H54 (cell line): ENCODE measurements around the gene LNX1.
"Not testable (repeated sequence)": the region's sequence is repeated elsewhere in the genome, so short reads cannot be mapped to it uniquely, and the experiment has no call there.

ENCODE experiments used
- DNase-seq: peaks from one replicate; pipeline ENCODE4 v3.0.0; 2011; ENCODE audit warnings: low spot score, mixed read lengths; ENCODE audit not compliant: insufficient read length
- FAIRE-seq: peaks from 3 replicates; lab custom pipeline; 2011; peaks lifted over from hg19 to GRCh38; lab: Jason Lieb, UNC
- POLR2A ChIP-seq: IDR thresholded peaks from 2 replicates; pipeline ENCODE4 v1.6.1; 2011; ENCODE audit warnings: low read depth, mild to moderate bottlenecking, low read length

LNX1 gene

DNA sequence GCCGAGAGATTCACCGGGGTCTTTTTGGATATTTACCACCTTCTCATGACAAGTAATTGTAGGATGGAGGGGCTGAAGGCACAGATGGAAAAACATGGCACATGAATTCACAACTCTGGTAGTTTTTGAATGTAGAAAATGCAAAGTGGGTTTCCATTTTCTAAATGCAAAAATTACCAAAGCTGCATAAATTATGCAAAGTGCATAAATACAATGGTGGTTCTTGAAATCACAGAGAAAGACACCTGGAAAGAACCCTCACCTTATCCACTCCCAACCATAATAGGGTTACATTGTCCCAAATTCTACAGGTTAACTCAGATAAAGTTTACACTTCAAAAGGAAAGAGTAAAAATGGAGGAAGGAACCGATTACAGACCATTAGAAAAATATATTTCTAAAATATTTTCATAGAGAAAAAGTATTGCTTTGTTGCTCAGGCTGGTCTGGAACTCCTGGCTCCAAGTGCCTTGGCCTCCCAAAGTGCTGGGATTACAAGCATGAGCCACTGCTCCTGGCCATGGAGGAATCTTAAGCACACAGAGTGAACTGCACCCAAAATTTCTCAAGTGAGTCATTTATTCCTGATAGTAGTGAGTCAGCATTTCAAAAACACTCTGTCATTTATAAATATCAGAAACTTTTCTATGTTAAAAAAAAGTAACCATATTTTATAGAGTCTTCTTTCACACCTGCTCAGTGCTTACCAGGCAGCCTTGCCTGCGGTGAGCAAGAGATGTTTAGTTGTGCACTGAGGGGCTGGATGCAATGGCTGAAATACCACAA, 112.4 kb downstream of the LNX1 start:
- FAIRE-seq = no peak
- DNase-seq = no peak
- no peak for TF ChIP-seq POLR2A

DNA sequence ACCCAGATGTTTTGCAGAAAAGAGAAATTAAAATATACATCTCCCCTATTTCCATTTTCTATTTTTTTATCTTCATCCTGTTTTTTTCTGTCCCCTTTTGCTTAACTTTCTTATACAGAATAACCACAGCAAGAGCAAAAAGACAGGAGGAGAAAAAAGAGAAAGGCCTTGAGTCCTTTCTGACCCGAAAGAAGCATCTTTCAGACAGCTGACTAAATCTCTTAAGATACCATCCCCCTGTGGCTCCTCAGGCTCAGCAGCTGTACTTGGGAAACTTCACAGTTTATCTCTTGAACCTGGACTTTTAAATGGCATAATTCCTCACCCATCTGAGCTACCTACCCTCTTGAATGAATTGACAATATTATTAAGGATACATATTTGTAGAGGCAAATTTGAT, 113.7 kb downstream of the LNX1 start:
- FAIRE-seq = no peak
- DNase-seq = no peak
- TF ChIP-seq POLR2A = no peak

DNA sequence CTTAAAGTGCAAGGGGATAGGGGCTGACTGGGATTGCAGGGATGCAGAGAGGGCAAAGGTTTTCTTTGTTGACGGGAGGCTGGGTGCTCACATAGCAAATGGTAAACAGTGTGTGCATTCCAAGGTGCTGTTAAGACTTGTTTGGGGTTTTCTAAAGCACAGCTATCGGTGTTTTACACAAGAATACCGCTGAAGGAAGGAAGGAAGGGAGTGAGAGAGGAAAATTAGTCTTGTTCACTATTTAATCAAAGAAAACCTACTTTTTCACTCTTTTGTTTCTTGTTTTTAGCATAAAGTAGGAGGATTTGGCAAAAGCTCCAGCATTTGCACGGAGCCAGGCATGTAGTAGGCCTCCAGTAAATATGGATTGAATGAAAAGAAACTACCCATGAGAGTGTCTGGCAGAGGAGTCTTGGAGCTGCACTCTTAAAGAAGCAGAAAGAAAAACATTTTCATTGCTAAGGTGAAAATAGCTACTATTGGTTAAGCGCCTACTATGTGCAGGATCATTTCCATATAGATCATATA, 114.2 kb downstream of the LNX1 start:
- DNase-seq (no peak), FAIRE-seq (no peak)
- no peak for TF ChIP-seq POLR2A

DNA sequence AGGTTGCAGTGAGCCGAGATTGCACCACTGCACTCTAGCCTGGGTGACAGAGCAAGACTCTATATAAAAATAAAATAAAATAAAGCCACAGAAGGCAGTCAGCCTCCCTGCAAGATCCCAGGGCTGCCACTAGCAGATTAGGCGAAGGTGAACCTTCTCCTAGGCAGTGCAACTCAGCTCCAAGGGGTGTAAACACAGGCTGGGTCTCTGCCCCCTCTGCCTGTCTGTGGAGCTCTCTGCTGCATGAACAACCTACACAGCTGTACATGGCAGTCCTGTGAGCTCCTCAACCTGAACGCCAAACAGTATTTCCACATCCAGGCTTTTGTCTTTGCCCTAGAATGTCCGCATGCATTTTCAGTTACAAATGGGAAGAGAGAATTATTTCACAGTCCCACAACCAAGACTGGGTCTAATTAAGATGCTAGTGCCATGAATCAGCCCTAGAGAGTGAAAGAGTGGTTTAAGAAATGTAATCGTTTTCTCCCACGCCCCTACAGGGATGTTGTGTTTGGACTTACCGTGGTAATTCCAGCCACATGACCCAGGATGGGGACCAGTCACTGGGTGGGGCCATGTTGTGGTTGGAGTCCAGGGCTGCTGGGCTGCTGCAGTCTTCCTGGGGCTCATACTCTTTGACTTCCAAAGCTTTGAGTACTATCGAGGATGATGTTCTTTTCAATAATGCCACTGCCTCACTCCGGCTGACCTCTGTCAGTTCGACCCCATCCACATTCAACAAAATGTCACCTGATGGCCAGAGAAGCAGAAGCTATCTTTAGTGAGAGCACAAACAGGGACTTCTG, 114.9 kb downstream of the LNX1 start:
- FAIRE-seq (peak; percentile 75), DNase-seq (no peak)

DNA sequence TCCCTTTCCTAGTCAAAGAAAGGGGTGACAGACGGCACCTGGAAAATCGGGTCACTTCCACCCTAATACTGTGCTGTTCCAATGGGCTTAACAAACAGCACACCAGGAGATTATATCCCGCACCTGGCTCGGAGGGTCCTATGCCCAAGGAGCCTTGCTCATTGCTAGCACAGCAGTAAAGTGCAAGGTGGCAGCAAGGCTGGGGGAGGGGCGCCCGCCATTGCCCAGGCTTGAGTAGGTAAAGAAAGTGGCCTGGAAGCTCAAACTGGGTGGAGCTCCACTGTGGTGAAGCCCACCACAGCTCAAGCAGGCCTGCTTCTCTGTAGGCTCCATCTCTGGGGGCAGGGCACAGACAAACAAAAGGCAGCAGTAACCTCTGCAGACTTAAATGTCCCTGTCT, 124.7 kb downstream of the LNX1 start:
- DNase-seq, FAIRE-seq: not testable (repeated sequence)

More for the DNA sequence above, 114.9 kb downstream of the LNX1 start:
- TF ChIP-seq POLR2A = no peak

DNA sequence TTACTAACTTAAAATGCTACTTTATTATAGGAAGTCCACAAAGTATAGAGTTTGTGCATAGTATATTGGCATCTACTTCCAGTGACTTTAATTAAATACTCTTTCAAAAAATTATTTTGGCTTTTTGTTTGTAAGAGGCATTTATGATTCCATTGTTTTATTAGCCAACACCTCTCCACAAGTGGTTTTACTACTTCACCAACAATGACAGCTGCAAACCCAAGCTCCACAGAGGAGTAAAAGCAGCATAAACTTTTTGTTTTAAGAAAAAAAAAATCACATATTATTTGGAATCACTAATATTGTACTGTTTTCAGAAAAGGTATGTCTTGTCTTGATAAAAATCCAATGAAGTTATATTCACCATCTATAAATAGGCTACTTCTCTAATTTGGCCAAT, 125.4 kb downstream of the LNX1 start:
- FAIRE-seq = no peak
- no peak for TF ChIP-seq POLR2A
- DNase-seq = no peak

DNA sequence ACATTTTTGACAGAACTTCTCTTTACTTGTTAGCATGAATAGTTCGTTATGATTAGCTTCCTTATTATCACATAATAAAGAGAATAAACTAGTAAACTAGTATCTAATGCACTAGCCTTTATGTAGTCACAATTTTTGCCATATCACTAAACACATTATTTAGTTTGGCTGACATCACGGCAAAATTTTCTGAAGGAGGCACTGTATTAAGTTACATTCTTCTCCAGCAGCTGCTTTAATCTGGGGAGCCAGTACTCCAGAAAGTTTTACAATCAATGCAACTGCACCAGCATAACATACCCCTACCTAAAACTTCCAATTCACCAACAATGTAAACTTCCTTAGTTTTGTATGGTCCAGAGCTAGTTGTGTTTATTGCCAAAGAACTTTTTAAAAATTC, 126.0 kb downstream of the LNX1 start:
- no peak for FAIRE-seq
- no peak for TF ChIP-seq POLR2A
- no peak for DNase-seq

DNA sequence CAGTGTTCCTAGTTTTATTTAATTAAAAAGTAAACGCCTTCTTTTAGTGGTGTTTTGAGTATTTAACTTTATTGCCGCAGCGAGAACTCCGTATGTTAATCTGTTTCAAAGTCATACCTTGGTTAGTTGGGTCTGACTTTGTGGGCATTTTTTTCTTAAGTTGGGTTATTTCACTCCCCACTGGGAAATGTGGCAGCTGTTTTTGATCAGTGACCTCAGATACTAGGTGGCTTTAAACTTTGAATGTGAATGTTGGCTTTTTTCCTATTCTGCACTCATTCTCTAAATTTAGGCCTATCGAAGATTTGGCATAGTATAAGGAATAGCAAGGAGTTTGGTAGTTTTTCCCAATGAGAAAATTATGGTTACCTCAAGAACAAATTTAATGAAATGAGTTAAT, 127.9 kb downstream of the LNX1 start:
- no peak for FAIRE-seq

DNA sequence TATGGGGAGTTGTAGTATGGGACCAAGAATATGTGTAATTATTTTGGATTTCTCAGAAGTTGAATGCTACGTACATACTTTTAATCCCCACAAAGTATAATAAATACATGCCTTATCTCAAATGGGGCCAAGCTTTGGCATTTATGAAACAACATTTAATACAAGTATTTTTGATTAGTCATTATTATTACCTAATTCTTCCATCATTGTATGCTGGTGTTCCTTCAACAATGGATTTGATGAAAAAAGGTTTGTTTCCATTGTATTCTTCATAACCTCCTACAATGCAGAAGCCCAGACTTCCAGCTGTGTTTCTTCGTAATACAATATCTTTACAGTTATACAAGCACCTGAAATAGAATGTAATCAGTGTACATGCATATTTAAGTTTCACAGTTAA, 130.0 kb downstream of the LNX1 start:
- DNase-seq (no peak), FAIRE-seq (no peak)
- TF ChIP-seq POLR2A = no peak

More for the DNA sequence above, 127.9 kb downstream of the LNX1 start:
- no peak for TF ChIP-seq POLR2A
- DNase-seq = no peak

DNA sequence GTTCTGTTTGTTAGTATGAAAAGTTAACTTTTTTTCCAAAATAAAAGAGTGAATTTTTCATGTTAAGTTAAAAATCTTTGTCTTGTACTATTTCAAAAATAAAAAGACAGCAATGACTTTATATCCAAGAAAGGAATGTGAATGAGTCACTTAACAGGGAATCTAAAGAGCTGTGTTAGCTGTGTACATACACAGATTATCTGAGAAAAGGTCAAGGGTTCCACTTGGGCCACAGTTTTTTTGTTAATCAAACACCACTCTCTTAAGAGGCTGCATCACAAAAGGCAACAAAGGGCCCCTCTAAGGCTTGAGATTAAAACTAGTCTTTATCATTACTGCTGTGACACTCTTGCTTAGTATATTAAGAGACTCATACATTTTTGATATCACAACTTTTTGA, 131.7 kb downstream of the LNX1 start:
- FAIRE-seq (no peak), DNase-seq (no peak)
- no peak for TF ChIP-seq POLR2A

DNA sequence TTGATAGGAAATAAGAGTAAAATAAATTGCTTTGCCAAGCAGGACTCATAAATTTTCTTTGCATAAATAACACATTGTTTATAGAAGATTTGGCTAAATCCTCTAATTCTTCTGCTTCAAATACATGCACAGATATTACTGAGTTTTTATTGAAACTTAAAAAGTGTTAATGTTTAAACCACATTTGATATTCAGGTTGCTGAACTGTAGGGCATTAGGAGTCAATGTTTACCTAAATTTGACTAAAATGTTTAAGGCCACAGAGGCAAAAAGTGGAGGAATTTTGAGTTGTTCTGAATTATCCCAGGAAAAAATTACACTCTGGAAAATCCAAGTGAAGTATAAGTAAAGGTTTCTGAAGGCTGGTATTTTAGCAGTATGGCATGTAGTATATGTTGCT, 135.1 kb downstream of the LNX1 start:
- no peak for DNase-seq
- TF ChIP-seq POLR2A = no peak
- no peak for FAIRE-seq

DNA sequence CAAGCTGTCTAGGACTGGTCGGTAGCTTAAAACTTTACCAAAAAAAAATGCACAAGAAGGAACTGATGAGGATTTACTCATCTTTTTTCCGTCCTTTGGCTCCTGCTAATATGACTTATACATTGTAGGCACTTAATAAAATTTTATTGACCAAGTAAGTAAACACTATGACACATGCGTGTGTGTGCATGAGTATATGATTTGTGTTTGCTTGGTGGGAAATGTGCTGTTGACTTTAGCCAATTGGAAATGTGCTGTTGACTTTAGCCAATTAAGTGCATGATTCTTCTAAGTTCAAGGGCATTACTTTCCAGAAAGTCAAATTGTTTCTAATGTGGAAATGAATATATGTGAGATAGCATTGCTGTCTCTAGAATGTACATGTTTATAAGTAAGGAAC, 135.5 kb downstream of the LNX1 start:
- FAIRE-seq = no peak
- no peak for TF ChIP-seq POLR2A
- no peak for DNase-seq

DNA sequence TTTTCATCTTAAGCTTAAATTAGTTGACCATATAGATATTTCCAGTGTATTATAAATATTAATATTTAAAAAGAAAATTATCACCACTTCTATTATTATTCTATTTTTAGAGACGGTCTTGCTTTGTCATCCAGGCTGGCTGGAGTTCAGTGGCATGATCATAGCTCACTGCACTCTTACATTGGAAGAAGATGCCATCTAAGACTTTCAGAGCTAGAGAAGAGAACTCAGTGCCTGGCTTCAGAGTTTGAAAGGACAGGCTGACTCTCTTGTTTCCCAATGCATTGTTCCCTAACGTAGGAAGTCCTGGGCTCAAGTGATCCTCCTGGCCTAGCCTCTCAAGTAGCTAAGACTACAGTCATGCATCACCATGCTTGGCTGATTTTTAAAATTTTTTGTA, 137.9 kb downstream of the LNX1 start:
- no peak for TF ChIP-seq POLR2A
- no peak for FAIRE-seq
- no peak for DNase-seq

DNA sequence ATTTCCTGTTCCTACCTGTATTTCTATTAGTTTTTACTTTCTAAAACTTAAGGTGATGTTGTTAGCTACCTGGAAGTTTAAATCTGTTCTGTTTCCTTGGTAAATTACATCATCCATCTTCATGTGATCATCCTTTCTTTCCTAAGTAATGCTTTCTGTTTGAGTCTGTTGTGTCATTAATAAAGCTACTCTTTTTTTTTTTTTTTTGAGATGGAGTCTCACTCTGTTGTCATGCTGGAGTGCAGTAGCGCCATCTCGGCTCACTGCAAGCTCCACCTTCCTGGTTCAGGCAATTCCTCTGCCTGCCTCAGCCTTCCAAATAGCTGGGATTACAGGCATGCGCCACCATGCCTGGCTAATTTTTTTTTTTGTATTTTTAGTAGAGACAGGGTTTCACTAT, 140.5 kb downstream of the LNX1 start:
- TF ChIP-seq POLR2A = no peak
- DNase-seq = no peak
- FAIRE-seq = no peak

DNA sequence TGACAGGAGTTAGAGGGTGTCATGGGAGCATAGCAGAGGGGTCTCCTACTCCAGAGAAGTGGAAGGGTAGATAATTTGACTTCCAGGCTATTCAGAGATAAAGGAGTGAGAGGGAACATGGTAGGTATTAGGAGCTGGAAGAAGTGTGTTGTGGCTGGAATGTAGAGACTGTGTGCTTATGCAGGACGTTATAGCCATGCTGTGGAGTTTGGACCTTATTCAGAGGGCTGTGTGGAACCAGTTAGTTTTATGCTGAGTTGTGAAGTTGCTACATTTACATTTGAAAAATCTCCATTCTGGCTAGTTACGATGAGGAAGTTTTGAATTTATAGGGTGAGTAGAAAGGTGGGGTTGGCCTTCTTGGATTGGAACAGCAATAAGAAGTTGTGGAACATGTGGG, 146.3 kb downstream of the LNX1 start:
- no peak for FAIRE-seq
- no peak for TF ChIP-seq POLR2A
- no peak for DNase-seq
